ENCODE data around the gene ETFA. TPM values are rescaled to one million over a fixed set of nuclear protein-coding genes. Genes with fewer than 3 reads are reported as not detected.

The ETFA gene
- polyA plus RNA-seq, 3 donors: 62.1 to 178 (median 166) TPM

- WGBS (ENCODE audit: insufficient coverage): no CpG with 5 or more reads among the region's 1 CpG
- intact Hi-C loops (cut with micrococcal nuclease): no loop called here
- Mint-ChIP-seq H3K27ac (no peak overlapping the region), H3K9me3 (no peaks in the 10 kb centered on the region), H3K4me3 (no peak overlapping the region), H3K27me3 (ENCODE audit: low read depth in 3 of 3) (peaks cover 10 to 24% (median 14%) of the 10 kb centered on the region in 3 donors), H3K4me1 (no peaks in the 10 kb centered on the region), H3K36me3 (peaks cover 26 to 36% of the 10 kb centered on the region in 2 donors)
- Histone ChIP-seq H3K9ac (ENCODE audit: insufficient read depth, low read length, poor library complexity, severe bottlenecking) (no peak overlapping the region), H3K79me2 (ENCODE audit: insufficient read depth, low read length) (no peaks in the 10 kb centered on the region), H3K4me1 (ENCODE audit: control insufficient read depth in 1 of 2, insufficient read depth in 2 of 2, low read length in 2 of 2) (no peaks in the 10 kb centered on the region), H3K4me3 (replicated peaks in 1 of 3; ENCODE audit: low read depth in 2 of 3, low read length in 3 of 3) (no peak overlapping the region), H3K36me3 (replicated peaks in 1 of 2; ENCODE audit: control insufficient read depth in 1 of 2, insufficient read depth in 2 of 2, low read length in 2 of 2) (no peaks in the 10 kb centered on the region), H4K20me1 (ENCODE audit: insufficient read depth, low read length) (no peaks in the 10 kb centered on the region), H2AFZ (ENCODE audit: insufficient read depth, low read depth, low read length, poor library complexity, severe bottlenecking) (no peak overlapping the region), H3K4me2 (replicated peaks; ENCODE audit: extremely low read depth, low read length, poor library complexity, severe bottlenecking) (no peak overlapping the region), H3K9me3 (replicated peaks in 1 of 2; ENCODE audit: control insufficient read depth in 1 of 2, insufficient read depth in 1 of 2, low read length in 2 of 2) (peaks cover 0 to 1% of the 10 kb centered on the region in 2 donors), H3K27me3 (ENCODE audit: control insufficient read depth in 2 of 2, insufficient read depth in 2 of 2, low read length in 2 of 2) (peaks cover 8 to 21% of the 10 kb centered on the region in 2 donors), H3K27ac (ENCODE audit: low read depth in 1 of 2, low read length in 2 of 2) (no peak overlapping the region)
- DNase-seq: no peak
- no peak for TF ChIP-seq CTCF (IDR thresholded peaks at IDR 0.05)
Measured at GRCh38 chr15:76353023-76353577, 41.8 kb upstream of the ETFA start.

GRCh38 chr15:76349301-76350070 lies 38.2 kb upstream of the ETFA start:
- Histone ChIP-seq H3K79me2 (ENCODE audit: insufficient read depth, low read length) (no peaks in the 10 kb centered on the region), H3K36me3 (replicated peaks in 1 of 2; ENCODE audit: control insufficient read depth in 1 of 2, insufficient read depth in 2 of 2, low read length in 2 of 2) (no peaks in the 10 kb centered on the region), H3K9me3 (replicated peaks in 1 of 2; ENCODE audit: control insufficient read depth in 1 of 2, insufficient read depth in 1 of 2, low read length in 2 of 2) (peaks cover 0 to 14% of the 10 kb centered on the region in 2 donors), H4K20me1 (ENCODE audit: insufficient read depth, low read length) (no peaks in the 10 kb centered on the region), H2AFZ (ENCODE audit: insufficient read depth, low read depth, low read length, poor library complexity, severe bottlenecking) (no peak overlapping the region), H3K4me3 (replicated peaks in 1 of 3; ENCODE audit: low read depth in 2 of 3, low read length in 3 of 3) (no peak overlapping the region), H3K9ac (ENCODE audit: insufficient read depth, low read length, poor library complexity, severe bottlenecking) (no peak overlapping the region), H3K4me2 (replicated peaks; ENCODE audit: extremely low read depth, low read length, poor library complexity, severe bottlenecking) (no peak overlapping the region), H3K27ac (ENCODE audit: low read depth in 1 of 2, low read length in 2 of 2) (no peak overlapping the region), H3K27me3 (ENCODE audit: control insufficient read depth in 2 of 2, insufficient read depth in 2 of 2, low read length in 2 of 2) (peaks cover 38 to 57% of the 10 kb centered on the region in 2 donors), H3K4me1 (ENCODE audit: control insufficient read depth in 1 of 2, insufficient read depth in 2 of 2, low read length in 2 of 2) (peaks cover 22 to 23% of the 10 kb centered on the region in 2 donors)
- no peak for TF ChIP-seq CTCF (IDR thresholded peaks at IDR 0.05)
- WGBS (ENCODE audit: insufficient coverage): no CpG with 5 or more reads among the region's 1 CpG
- Mint-ChIP-seq H3K36me3 (peaks cover 32 to 47% of the 10 kb centered on the region in 2 donors), H3K4me3 (no peak overlapping the region), H3K27me3 (ENCODE audit: low read depth in 3 of 3) (peaks cover 41 to 54% (median 41%) of the 10 kb centered on the region in 3 donors), H3K9me3 (peaks cover 0 to 18% (median 5%) of the 10 kb centered on the region in 7 donors), H3K27ac (no peak overlapping the region), H3K4me1 (peaks cover 20% of the 10 kb centered on the region)
- no peak for DNase-seq
- intact Hi-C loops (cut with micrococcal nuclease): no loop called here
